GM10266 (cell line): ENCODE results near the gene C1RL.

Experiments used
- DNase-seq: peaks from one replicate; pipeline ENCODE4 v3.0.0; 2012; ENCODE audit errors: extremely low spot score
- CTCF ChIP-seq: IDR thresholded peaks from 2 replicates; pipeline ENCODE4 v1.5.1; 2012; ENCODE audit warnings: mild to moderate bottlenecking, low read depth; ENCODE audit not compliant: control insufficient read depth, insufficient read depth; ENCODE audit errors: missing control alignments

The C1RL gene

DNA sequence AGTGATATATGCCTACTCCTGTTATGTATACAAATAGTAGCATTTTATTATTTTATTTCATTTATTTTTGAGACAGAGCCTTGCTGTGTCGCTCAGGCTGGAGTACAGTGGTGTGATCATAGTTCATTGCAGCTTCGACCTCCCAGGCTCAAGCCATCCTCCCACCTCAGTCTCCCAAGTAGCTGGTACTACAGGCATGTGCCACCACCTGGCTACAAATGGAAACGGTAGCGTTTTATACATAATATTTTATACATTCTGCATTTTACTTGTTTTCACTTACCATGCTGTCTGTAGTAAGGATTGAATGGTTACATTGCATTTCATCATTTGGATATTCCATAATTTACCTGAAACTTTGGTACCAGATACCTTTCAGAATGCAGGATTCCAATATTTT, 30.9 kb downstream of the C1RL start:
- TF ChIP-seq CTCF: no peak
- no peak for DNase-seq

DNA sequence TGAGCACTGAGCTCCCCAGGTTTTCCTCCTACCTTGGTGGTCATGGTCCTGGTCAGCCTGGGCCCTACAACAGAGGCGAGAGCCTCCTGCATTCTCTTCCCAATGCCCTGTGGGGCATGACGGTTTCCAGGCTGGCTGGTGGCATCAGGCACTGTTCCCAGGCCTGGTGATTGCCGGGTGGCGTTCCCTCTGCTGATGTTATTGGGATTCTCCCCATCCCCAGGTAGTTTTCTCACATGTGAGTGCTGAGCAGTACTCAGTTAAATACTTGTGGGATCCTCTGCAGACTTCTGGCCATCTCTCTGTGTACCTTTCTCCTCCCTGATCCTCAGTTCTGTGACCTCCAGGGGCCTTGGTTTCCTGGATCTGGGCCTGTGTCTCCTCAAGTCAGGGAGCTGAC, 32.5 kb downstream of the C1RL start:
- no peak for DNase-seq
- no peak for TF ChIP-seq CTCF

DNA sequence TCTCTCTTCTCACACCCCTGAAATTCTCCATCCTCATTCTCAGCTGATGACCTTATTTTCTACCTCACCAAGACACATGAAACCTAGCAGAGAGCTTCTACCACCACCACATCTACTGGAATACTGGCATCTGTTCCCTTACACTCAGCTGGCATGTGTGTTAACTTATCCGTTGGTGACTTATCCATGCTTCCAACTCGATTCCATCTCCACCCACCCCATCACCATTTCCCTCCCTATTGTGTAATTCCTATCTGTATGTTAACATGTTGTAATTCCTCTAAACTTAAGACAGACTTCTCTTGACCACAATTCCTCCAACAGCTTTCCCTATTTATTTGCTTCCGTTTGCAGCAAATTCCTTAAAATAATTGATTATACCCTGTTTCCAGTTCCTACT, 33.1 kb downstream of the C1RL start:
- DNase-seq: no peak

DNA sequence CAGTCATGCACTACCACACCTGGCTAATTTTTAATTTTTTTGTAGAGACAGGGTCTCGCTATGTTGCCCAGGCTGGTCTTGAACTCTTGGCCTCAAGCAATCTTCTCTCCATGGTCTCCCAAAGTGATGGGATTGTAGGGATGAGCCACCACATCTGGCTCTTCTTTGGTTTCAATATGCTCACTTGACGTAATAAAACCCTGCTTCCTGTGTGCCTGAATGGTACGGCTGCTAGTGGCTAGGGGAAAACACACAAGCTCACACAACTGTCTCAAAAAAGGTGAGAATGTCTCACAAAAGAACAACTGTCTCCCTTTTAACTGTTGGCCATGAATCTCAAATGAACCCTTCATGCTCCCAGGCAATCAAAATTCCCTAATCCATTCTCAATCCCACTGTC, 33.5 kb downstream of the C1RL start:
- no peak for TF ChIP-seq CTCF
- DNase-seq: no peak

More for the DNA sequence above, 33.1 kb downstream of the C1RL start:
- no peak for TF ChIP-seq CTCF

DNA sequence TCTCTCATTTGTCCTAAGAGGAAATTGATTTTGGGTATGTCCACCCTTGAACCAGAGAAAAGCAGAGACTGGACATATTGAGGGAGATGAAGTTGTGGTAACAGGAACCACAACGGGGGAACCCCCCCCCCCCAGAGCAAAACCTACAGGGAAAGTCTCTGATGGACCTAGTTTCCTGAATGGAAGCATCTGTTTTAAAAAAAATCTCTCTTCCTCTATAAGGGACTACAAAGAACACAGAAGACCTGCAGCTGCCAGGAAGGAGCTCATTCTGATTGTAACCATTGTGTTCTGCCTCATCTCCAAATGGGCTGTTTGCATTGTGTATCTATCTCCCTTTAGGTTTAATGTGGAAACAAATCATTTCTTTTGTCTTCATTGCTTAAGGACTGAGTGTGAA, 35.1 kb downstream of the C1RL start:
- TF ChIP-seq CTCF: no peak

GRCh38 chr12:7072554-7072953, 36.5 kb downstream of the C1RL start:
- no peak for TF ChIP-seq CTCF
- DNase-seq: no peak

More for the DNA sequence above, 35.1 kb downstream of the C1RL start:
- DNase-seq: no peak

- no peak for DNase-seq
Measured at GRCh38 chr12:7072035-7072434, 37.0 kb downstream of the C1RL start.

More at GRCh38 chr12:7072035-7072434, 37.0 kb downstream of the C1RL start:
- TF ChIP-seq CTCF: no peak
